ENCODE data around the gene GATB. TPM values are rescaled to one million over a fixed set of nuclear protein-coding genes. Genes with fewer than 3 reads are reported as not detected.

The GATB gene
- total and polyA plus RNA-seq, 2 donors (not counting 3 experiments of a cell fraction or from before 2014, with no cell fraction given): 14.4 to 17.7 TPM

DNA sequence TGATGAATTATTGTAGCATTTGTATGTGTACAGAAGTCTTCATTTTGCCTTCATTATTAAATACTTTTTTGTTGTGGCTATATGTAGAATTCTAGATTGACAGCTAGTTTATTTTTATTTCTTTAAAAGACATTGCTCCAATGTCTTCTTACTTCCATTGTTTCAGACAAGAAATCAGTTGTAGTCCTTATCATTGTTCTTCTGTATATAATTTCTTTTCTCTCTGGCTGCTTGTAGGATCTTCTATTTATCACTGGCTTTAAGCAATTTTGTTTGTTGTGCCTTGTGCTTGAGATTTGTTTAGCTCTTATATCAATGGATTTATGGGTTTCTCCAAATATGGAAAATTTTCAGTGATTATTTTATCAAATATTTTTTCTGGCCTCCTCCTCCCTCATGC lies 13.5 kb upstream of the GATB start:
- POLR2A ChIA-PET: no interaction called here
- Histone ChIP-seq H3K27me3 (ENCODE audit: control insufficient read depth in 2 of 2, insufficient read depth in 2 of 2, low read length in 2 of 2) (peaks cover 0 to 2% of the 10 kb centered on the region in 2 experiments), H3K36me3 (ENCODE audit: control insufficient read depth in 2 of 2, extremely low read depth in 1 of 2, insufficient read depth in 2 of 2, low read length in 2 of 2) (no peaks in the 10 kb centered on the region), H3K4me1 (ENCODE audit: control insufficient read depth, extremely low read depth, insufficient read depth, low read length) (no peaks in the 10 kb centered on the region), H3K27ac (ENCODE audit: insufficient read depth, low read depth, low read length) (no peak overlapping the region), H3K9me3 (replicated peaks; ENCODE audit: control insufficient read depth, insufficient read depth, low read length) (no peaks in the 10 kb centered on the region), H3K9ac (replicated peaks; ENCODE audit: extremely low read depth, insufficient read depth, low read length) (no peak overlapping the region), H3K79me2 (ENCODE audit: control insufficient read depth, insufficient read depth, low read length) (no peaks in the 10 kb centered on the region), H3K4me3 (replicated peaks in 1 of 3; ENCODE audit: insufficient read depth in 1 of 3, low read depth in 1 of 3, low read length in 3 of 3) (no peak overlapping the region), H4K20me1 (replicated peaks; ENCODE audit: control insufficient read depth, extremely low read depth, insufficient read depth, low read length) (no peaks in the 10 kb centered on the region), H3K4me2 (ENCODE audit: insufficient read depth, low read length) (no peak overlapping the region), H2AFZ (ENCODE audit: low read depth, low read length) (no peak overlapping the region), H3K9me1 (replicated peaks; ENCODE audit: control insufficient read depth, extremely low read depth, insufficient read depth, low read length) (no peaks in the 10 kb centered on the region)
- CTCF ChIA-PET: no interaction called here
- no peak for DNase-seq (ENCODE audit: low read depth, low spot score)
- dilution Hi-C loops (cut with MboI; ENCODE audit: extremely low pct_ligation_motif_present, low sequenced_read_pairs) (no loop called here), intact Hi-C loops (cut with micrococcal nuclease) (no loop called here)
- TF ChIP-seq MYC (IDR thresholded peaks at IDR 0.05; ENCODE audit: low read depth, low read length) (no peak), GATA2 (IDR thresholded peaks at IDR 0.05; ENCODE audit: insufficient read depth, insufficient read length, low read depth, low read length) (no peak), POLR2AphosphoS5 (IDR thresholded peaks at IDR 0.05; ENCODE audit: insufficient read depth, low read depth, low read length) (no peak), FOS (IDR thresholded peaks at IDR 0.05; ENCODE audit: borderline replicate concordance, insufficient read depth, low read length) (no peak), POLR2A (IDR thresholded peaks at IDR 0.05; ENCODE audit: low read depth, low read length) (no peak), JUN (IDR thresholded peaks at IDR 0.05; ENCODE audit: borderline replicate concordance, insufficient read depth, insufficient read length, low read depth) (no peak), EZH2 (IDR thresholded peaks at IDR 0.05; ENCODE audit: borderline replicate concordance, low read depth, low read length, severe bottlenecking) (no peak)
- TF ChIP-seq, protein P1, sequence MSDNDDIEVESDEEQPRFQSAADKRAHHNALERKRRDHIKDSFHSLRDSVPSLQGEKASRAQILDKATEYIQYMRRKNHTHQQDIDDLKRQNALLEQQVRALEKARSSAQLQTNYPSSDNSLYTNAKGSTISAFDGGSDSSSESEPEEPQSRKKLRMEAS (IDR thresholded peaks at IDR 0.05; ENCODE audit: insufficient read depth, insufficient read length): no peak
- TF ChIP-seq, protein P2, sequence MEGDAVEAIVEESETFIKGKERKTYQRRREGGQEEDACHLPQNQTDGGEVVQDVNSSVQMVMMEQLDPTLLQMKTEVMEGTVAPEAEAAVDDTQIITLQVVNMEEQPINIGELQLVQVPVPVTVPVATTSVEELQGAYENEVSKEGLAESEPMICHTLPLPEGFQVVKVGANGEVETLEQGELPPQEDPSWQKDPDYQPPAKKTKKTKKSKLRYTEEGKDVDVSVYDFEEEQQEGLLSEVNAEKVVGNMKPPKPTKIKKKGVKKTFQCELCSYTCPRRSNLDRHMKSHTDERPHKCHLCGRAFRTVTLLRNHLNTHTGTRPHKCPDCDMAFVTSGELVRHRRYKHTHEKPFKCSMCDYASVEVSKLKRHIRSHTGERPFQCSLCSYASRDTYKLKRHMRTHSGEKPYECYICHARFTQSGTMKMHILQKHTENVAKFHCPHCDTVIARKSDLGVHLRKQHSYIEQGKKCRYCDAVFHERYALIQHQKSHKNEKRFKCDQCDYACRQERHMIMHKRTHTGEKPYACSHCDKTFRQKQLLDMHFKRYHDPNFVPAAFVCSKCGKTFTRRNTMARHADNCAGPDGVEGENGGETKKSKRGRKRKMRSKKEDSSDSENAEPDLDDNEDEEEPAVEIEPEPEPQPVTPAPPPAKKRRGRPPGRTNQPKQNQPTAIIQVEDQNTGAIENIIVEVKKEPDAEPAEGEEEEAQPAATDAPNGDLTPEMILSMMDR (IDR thresholded peaks at IDR 0.05; ENCODE audit: extremely low read depth in 1 of 2, insufficient read depth in 1 of 2, low read depth in 1 of 2, low read length in 2 of 2): no peak
- no TSS peak for BruUV-seq (replicated peaks)
- FAIRE-seq: no peak
